Measurements from ENCODE around the gene JSRP1.

Gene JSRP1, protein sequence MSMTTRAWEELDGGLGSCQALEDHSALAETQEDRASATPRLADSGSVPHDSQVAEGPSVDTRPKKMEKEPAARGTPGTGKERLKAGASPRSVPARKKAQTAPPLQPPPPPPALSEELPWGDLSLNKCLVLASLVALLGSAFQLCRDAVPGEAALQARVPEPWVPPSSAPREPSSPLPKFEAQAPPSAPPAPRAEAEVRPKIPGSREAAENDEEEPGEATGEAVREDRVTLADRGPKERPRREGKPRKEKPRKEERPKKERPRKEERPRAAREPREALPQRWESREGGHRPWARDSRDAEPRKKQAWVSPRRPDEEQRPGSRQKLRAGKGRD

DNA sequence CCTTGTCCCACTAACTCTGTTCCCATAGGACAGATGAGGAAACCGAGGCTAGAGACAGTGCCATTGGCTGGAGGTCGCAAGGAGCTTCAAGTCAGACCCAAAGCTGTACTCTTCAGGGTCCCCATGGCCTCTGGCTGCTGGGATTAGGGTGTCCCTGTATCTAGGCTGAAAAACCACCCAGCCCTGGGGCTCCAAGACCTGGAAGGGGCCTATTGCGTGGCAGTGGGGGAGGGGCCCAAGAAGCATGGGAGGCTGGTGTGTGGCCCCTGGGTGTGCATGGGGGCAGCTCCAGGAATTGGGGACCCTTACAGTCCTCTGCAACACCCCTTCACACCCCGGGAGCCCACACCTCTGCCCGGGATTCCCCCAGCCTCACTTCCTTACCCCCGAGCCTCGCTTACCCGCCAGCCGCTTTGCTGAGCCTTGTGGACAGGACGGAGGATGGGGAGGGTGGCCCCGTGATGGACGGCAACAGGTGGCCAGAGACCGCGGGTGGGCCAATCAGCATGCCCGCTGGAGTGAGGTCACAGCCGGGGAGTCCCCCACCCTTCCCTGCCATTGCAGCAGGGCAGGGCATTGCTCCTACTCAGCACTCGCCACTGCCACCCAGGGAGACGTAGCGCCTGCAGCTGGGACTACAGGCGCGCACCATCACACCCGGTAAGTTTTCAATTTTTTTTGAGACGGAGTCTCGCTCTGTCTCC is at the start of gene JSRP1:
Gene JSRP1, minus strand, starts transcription at position 436 of the 704 bp plus-strand sequence. CDS start 1,103 bp downstream, outside the sequence.
- no peak for DNase-seq (ENCODE audit: low read depth in 2 of 2)

DNA sequence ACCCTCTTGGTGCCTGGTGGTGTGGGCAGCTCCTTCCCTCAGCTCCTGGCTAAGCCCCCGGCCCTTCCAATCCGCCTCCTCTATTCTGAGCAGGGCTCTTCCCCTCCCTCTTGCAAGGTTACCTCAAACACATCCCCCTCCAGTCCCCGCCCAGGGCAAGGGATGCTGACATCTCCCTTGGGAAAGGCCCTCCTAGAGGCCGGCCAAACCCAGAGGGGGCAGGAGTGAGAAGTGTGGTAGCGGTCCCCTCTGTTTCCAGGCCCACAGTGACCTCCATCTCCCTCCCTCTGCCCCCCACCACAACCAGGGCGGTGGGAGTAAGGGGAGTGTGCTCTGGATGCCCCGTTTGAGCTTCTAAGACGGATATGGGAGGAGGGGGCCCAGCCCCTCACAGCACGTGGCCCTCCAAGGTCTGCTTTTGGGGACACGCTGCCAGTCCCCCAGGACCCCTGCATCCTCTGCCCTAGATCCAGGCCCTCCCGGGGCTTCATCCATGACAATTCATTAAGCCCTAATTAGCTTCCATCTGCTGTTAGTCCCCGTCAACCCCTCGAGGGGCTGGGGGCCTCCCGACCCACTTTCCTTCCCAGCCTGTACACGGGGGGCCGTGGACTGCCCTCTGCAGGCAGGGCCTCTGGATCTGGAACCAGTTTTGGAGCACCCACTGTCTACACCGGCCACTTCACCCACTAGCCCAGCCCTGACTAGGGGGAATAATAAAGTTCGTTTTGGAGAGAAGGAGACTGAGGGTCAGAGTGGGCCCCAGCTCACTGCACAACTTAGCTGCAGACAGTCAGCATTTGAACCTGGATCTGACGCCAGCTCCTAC is 49.4 kb upstream of the JSRP1 start:
- DNase-seq (ENCODE audit: low read depth in 2 of 2), result no peak

DNA sequence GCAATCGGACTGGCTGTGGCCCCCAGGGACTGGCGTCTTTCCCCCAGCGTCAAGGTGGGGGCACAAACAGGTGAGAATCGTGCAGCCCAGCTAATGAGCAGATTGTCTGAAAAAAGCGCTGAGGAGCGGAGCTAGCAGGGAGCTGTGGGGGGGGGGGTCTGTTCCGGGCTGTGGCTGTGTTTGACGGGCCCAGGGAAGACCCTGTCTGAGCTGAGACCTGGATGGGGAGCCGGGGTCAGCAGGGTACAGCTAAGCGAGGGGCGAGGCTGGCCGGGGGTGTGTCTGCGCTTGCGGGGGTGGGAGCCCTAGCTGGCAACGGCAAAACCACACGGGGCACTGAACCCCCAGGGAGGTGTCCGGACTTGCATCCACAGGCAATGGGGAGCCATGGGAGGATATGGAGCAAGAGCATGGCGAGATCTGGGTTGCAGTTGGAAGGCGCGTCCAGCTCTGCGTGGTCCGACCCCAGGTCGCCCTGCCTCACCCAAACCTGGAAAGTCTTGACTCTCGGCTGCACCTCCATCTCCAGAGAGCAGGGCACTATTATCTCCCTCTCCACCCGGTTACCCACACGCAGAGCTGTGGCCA is 47.1 kb upstream of the JSRP1 start:
- DNase-seq (ENCODE audit: low read depth in 2 of 2), result no peak

DNA sequence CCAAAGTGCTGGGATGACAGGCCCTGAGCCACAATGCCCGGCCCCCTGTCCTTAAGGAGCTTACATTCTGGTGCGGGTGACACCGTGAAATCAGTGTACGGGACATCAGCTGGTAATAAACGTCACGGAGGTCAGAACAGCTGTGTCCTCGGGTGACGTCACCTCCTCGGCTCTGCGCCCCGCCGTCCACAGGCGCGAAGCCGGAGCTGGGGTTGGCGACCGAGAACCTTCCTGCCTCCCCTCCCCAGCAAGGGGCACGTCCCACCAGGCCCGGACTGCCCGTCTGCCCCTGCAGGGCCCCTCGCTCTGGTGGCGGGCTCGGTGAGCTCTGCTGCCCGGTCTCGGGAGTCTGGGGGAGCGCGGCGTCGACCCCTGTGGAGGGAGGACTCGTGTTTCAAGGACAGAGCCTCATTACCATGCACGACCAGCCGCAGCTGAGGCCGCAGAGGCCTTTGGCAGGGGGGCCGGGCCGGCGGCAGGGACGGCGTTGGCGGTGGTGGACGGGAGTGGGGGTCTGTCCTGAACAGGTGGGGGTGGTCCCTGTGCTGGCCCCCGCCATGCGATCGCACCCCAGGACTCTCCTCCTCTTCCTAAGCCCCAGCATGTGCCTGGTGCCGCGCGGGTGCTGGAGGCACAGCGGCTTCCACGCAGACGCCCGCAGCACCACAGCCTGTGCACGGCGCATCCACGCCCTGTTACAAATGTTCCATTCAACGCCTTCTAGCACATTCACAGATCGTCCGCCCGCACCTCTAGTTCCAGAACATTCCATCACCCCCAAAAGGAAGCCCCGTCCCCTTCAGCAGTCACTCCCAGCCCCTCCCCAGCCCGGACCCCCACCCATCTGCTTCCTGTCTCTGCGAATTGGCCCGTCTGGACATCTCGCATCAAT is 46.3 kb upstream of the JSRP1 start:
- DNase-seq (ENCODE audit: low read depth in 2 of 2), result no peak

DNA sequence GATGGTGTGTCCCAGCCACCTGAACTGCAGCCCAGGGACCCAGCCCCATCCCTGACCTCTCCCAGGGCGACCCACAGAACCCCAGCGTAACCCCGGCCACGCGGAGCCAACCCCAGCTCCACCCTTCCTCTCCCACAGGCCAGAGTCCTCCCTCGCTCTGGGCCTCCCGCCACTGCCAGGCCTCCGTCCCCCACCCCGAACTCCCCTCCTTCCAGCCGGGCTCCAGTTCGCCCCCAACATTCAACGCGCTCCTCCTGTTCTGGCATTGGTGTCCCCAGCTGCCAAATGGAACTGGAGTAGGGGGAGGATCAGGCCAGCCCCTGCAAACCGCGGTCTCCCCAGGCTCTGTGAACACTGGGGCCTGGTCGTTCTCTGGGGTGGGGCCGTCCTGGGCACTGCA is 44.3 kb upstream of the JSRP1 start:
- no peak for DNase-seq (ENCODE audit: low read depth in 2 of 2)

DNA sequence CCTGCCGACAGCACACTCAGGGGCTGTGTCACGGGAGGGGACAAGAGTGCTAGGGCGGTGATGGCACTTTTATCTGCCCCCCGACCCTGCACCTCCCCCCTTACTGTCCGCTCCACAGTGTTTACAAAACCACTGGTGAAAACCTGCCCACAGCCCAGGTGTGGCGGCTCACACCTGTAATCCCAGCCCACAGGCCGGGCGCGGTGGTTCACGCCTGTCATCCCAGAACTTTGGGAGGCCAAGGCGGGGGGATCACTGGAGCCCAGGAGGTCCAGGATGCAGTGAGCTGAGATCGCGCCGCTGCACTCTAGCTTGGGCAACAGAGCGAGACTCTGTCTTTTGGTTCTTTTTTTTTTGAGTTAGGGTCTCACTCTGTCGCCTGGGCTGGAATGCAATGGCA is 39.9 kb upstream of the JSRP1 start:
- DNase-seq (ENCODE audit: low read depth in 2 of 2), result no peak

DNA sequence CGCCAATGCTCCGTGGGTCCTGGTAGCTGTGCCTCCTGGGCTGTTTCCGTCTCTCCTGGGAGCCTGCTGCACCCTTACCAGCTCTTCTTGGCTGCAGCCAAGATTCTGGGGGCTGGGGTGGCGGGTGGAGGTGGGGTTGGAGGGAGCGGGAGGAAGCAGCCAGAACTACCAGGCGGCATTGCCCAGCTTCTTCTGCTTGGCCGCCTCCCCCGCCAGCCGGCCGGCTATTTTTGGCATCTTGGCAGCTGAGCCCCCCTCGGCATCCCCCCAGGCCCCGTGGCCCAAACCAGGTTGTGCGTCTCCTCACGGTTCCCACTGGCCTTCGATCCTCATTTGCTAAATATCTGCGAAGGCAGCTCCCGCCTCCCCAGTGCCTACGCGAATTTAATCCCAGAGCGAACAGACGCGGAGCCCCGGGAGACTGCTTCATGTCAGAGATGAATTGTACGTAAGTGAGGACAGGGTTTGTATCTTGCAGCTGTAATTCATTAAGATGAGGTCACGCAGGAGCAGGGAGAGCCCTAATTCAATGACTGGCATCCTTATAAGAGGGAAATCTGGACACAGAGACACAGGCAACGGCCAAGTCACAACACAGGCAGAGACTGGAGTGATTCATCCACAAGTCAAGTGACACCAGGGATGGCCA is 38.6 kb upstream of the JSRP1 start:
- DNase-seq (ENCODE audit: low read depth in 2 of 2), result no peak

DNA sequence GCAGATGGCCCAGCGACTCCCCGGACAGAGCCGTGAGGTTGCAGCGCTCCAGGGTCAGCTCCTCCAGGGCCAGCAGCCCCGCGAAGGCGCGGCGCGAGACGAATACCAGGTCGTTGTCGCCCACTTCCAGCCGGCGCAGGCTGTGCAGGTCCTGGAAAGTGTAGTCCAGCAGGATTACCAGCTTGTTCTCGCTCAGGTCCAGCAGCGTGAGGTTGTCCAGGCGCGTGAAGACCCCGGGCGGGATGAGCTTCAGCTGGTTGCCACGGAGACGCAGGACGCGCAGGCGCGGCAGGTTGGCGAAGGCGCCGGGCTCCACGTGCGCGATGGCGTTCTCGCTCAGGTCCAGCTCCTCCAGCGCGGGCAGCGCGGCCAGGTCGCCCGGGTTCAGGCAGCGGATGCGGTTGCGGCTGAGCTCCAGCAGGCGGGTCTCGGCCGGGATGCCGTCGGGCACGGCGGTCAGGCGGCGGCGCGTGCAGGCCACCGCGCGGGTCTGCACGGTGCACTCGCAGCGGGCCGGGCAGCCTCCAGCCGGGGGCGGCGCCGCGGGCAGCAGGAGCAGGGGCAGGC is 35.1 kb upstream of the JSRP1 start:
- no peak for DNase-seq (ENCODE audit: low read depth in 2 of 2)

DNA sequence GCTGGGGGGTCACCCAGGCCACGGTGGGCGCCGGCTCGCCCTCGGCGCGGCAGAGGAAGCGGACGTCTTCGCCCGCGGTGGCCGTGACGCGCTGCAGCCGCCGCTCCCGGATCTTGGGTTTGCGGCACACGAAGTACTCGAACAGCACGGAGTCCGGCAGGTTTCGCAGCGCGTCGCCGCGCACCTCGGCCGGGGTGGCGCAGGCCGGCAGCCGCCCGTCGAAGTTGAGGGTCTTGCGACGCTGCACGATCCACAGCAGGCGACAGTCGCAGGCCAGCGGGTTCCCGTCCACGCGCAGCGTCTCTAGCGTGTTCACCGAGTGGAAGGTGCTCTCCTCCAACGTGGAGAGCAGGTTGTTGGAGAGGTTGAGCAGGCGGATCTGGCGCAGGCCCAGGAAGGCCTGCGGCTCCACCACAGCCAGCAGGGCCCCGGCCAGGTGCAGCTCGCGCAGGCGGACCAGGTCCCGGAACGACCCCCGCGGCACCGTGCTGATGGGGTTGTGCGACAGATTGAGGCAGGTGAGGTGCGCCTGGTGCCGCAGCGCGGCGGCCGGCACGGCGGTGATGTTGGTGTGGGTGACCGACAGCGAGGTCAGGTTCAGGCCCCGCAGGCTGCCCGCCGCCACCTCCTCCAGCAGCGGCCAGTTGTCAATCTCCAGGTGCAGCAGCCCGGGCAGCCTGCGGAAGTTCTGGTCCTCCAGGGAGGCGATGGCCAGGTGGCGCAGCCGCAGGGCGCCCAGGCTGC is 34.4 kb upstream of the JSRP1 start:
- DNase-seq (ENCODE audit: low read depth in 2 of 2), result no peak

DNA sequence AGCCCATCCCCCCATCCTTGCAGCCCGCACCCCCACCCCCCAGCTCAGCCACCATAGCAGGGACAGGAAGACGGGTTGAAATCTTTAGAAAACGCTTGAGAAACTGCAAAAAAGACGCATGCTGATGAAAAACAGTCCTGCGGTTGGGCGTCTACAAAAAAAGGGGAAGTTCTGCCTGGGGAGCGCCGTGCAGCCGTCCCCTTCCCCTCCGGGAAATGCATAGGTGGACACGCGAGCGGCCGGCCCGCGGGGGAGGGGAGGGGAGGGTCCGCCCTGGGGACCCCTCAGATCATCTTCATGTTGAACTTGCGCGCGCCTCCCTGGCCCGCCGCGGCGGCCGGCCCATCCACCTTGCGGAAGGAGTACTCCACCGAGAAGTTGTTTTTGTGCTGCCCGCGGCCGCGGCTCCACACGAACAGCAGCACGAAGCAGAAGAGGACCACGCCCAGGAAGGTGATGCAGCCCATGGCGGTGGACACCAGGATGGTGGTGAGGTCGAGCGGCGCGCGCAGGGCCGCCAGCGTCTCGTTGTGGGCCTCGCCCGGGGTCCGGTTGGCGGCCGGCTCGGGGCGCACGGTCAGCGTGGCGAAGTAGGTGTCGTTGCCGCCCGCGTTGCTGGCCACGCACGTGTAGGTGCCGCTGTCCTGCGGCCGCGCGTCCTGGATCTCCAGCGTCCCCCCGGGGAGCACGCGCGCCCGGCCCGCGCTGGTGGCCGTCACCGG is 33.7 kb upstream of the JSRP1 start:
- DNase-seq (ENCODE audit: low read depth in 2 of 2), result no peak

DNA sequence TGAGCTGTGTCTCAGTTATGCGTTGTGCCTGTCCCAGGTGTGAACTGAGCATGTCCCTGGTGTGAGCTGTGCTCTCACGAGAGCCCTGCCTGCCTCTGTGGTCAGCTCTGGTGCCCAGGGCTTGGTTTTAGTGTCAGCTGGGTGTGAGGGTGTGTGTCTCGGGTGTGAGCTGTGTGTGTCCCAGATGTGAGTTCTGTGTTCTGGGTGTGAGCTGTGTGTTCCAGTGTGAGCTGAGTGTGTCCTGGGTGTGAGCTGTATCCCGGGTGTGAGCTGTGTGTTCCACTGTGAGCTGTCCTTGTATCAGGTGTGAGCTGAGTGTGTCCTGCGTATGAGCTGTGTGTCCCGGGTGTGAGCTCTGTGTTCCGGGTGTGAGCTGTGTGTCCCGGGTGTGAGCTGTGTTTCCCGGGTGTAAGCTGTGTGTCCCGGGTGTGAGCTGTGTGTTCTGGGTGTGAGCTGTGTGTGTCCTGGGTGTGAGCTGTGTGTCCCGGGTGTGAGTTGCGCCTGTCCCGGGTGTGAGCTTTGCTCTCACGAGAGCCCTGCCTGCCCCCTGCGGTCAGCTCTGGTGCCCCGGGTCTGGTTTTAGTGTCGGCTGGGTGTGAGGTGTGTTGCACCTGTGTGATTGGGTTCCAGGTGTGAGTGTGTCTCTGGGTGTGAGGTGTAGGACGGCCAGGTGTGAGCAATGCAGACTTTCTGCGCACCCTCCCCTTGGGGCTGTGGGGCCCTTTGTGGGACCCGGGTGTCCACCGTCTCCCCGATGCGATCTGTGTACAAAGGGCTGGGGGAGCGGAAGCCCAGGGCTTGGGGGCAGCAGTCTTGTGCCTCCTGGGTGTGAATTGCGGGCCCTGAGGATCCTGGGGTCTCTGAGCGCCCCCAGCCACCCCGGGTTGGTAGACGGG is 32.8 kb upstream of the JSRP1 start:
- DNase-seq (ENCODE audit: low read depth in 2 of 2), result no peak

DNA sequence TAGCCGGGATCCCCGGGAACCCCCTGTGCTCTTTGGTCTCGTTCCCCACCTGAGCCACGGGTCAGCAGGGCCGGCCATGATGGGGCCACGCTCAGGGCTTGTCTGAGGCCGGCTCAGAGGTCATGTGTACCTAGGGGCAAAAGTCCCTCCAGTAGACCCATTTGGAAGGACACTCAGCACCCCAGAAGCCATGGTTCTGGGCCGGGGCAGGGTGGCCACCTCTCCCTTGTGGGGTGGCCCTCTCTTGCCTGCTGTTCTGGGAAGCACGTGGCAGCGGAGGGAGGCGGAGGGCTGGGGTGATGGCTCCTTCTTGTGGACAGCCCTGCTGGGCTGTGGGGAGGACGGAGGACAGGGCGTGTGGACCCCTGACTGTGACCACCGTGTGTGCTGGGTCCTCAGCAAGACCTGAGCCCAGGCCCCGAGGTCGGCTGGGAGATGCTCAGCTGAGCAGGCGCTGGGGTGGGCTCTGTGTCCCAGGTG is 32.2 kb upstream of the JSRP1 start:
- DNase-seq (ENCODE audit: low read depth in 2 of 2), result no peak

DNA sequence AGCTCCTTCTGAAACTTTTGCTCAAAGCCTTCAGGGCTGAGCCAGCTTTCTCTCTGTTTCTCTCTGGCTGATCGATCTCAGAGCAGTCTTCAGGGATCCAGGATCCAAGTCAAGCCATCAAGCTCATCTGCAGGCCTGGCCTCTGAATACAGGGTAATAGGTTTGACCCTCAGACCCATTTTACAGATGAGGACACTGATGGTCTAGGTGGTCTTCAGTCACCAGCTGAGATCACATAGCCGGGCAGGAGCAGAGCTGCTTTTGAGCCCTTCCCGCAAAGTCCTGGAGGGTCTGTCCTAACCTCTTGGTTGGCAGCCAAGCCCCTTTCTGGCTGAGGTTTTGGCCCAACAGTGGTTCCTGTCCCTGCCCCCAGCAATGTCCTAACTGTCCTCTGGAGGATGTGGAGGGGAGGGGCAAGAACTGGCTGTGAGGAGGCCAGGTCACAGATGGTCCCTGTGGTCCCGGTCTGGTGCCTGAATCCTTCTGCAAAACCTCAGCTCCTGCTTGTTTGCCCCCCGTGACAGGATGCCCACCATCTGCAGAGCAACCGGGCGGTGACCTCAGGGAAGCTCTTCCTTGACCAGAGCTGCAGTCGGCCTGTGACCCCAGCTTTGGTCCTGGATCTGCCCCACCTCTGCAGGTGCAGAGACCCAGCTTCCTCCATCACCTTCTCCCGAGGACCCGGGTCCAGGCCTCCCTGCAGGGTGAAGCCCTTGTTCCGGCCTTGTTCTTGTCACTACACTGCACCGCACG is 31.5 kb upstream of the JSRP1 start:
- no peak for DNase-seq (ENCODE audit: low read depth in 2 of 2)

DNA sequence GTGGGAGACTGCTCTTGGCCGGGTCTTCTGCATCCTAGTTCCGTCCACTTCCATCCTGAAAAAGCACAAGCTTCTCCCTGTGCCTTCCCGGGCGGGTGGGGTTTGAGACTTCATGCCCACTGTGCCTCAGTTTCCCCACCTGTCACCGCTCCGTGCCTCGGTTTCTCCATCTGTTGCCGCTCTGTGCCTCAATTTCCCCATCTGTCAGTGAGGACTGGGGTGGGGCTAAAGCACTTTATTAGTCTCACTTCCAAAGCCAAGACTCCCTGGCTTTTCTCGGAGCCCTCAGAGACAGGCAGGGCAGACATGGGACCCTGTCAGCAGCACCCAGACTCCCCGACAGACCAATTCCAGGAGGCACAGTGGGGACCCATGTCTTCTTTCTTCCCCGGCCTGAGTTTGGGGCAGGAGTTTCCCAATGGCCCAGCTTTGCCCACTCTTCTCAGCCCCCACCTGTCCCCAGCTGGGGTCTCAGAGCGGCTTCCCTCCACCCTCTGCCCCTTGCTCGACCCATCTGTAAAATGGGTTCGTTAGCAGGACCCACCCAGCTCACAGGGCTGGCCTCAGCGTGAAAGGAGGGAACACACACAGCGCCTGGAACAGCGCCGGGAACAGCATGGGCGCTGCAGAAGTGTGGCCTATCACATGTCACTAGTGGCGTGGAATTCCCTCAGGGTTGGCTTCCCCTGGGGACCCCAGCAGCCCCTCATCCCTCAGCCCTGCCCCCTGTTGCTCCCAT is 30.4 kb upstream of the JSRP1 start:
- DNase-seq (ENCODE audit: low read depth in 2 of 2), result no peak

DNA sequence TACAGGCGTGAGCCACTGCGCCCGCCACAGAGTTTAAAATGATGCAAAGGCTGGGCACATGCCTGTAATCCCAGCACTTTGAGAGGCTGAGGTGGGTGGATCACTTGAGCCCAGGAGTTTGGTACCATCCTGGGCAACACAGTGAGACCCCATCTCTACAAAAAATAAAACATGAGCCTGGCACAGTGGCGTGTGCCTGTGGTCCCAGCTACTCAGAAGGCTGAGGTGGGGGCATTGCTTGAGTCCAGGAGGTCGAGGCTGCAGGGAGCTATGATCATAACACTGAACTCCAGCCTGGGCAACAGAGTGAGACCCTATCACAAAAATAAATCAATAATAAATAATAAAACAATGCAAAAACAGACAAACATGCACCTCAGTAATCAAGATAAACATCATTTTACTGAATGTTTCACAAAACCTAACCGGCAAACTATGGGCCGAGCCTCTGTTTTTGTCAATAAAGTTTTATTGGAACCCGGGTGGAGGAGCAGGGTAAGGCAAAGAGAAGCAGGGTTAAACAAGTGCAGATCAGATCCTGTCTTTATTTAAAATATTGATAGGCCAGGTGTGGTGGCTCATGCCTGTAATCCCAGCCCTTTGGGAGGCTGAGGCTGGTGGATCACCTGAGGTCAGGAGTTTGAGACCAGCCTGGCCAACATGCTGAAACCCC is 27.8 kb upstream of the JSRP1 start:
- no peak for DNase-seq (ENCODE audit: low read depth in 2 of 2)

DNA sequence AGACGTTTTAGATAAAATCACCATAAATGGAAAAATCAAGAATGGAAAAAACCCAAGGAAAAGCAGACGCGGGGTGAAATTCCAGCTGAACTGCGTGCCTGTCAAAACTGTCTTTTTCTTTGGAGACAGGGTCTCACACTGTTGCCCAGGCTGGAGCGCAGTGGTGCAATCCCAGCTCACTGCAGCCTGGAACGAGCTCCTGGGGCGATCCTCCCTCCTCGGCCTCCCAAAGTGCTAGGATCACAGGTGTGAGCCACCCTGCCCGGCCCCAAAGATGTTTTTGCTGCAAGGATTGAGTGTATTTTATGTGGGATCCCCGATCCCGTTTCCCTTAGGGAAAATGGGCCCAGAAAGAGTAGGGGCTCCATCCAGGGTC is 26.6 kb upstream of the JSRP1 start:
- DNase-seq (ENCODE audit: low read depth in 2 of 2), result no peak
